H1 (cell line): Measurements from ENCODE around the gene TRHDE. TPM values are rescaled to one million over a fixed set of nuclear protein-coding genes. Genes with fewer than 3 reads are reported as not detected.
A peak's percentile ranks its signal among the peaks of the same experiment; 100 is the strongest.

Experiments
- CTCF ChIA-PET: fragments of 300-600 bp; sonication (Branson Sonifier 250); formaldehyde crosslinking; loops from one replicate; lab custom pipeline; 2021; ENCODE audit not compliant: partially characterized antibody; lab: Charles Lee
- POLR2A ChIA-PET: fragments of 300-600 bp; sonication (Branson Sonifier 250); formaldehyde crosslinking; loops from one replicate; lab custom pipeline; 2021; ENCODE audit warnings: inconsistent platforms; ENCODE audit not compliant: partially characterized antibody; lab: Charles Lee
- DNase-seq, 2 experiments: peaks; one replicate each; pipeline versions ENCODE4 v3.0.0 to v3.0.0-alpha.2; 2010 to 2022; ENCODE audit warnings: low spot score in 2 of 2, low read depth in 1 of 2, mixed read lengths in 1 of 2
- FAIRE-seq: peaks from 2 replicates; lab custom pipeline; 2011; peaks lifted over from hg19 to GRCh38; lab: Jason Lieb, UNC
- H2AFZ ChIP-seq: 2 replicates; pipeline ENCODE4 v1.8.1; 2012; ENCODE audit warnings: low read length, inconsistent platforms
- H2AK5ac ChIP-seq: 2 replicates; pipeline ENCODE4 v1.6.1; 2013; ENCODE audit warnings: low read depth, low read length
- H2BK120ac ChIP-seq: replicated peaks from 2 replicates; pipeline ENCODE3; 2013; ENCODE audit warnings: low read depth, low read length, inconsistent platforms
- H2BK12ac ChIP-seq: 2 replicates; pipeline ENCODE4 v1.6.1; 2013; ENCODE audit warnings: low read depth, low read length
- H2BK15ac ChIP-seq: 2 replicates; pipeline ENCODE4 v1.6.1; 2013; ENCODE audit warnings: low read length
- H2BK20ac ChIP-seq: 2 replicates; pipeline ENCODE4 v1.6.1; 2013; ENCODE audit warnings: low read length
- H2BK5ac ChIP-seq: 2 replicates; pipeline ENCODE4 v1.6.1; 2013; ENCODE audit warnings: low read depth, low read length
- H3K14ac ChIP-seq: 2 replicates; pipeline ENCODE4 v1.6.1; 2013; ENCODE audit warnings: inconsistent platforms; ENCODE audit not compliant: insufficient read length
- H3K18ac ChIP-seq: 2 replicates; pipeline ENCODE4 v1.6.1; 2013; ENCODE audit warnings: low read length; ENCODE audit errors: extremely low read depth
- H3K23ac ChIP-seq: 2 replicates; pipeline ENCODE4 v1.6.1; 2013; ENCODE audit warnings: inconsistent platforms; ENCODE audit not compliant: insufficient read length
- H3K23me2 ChIP-seq: 2 replicates; pipeline ENCODE4 v1.6.1; 2013; ENCODE audit warnings: low read depth, low read length
- H3K27ac ChIP-seq: 2 replicates; pipeline ENCODE4 v1.6.1; 2011; ENCODE audit warnings: low read depth, low read length, inconsistent platforms
- H3K27me3 ChIP-seq, 4 experiments: replicated peaks in 1 of 4; 1 replicate in 1 of 4; 2 replicates in 3 of 4; pipeline versions ENCODE4 v1.6.1 to v1.8.1; 2011 to 2013; ENCODE audit warnings: low read length in 3 of 4, mild to moderate bottlenecking in 3 of 4, inconsistent platforms in 2 of 4, mixed read lengths in 2 of 4, moderate library complexity in 1 of 4; ENCODE audit not compliant: control insufficient read depth in 3 of 4, insufficient read depth in 3 of 4; ENCODE audit errors: extremely low read depth in 1 of 4
- H3K36me3 ChIP-seq, 4 experiments: 2 replicates each; pipeline versions ENCODE4 v1.6.1 to v1.8.1; 2011 to 2013; ENCODE audit warnings: mild to moderate bottlenecking in 4 of 4, low read length in 3 of 4, moderate library complexity in 2 of 4, control low read depth in 1 of 4, inconsistent platforms in 1 of 4; ENCODE audit not compliant: insufficient read depth in 4 of 4, control insufficient read depth in 2 of 4
- H3K4ac ChIP-seq: replicated peaks from 2 replicates; pipeline ENCODE3; 2013; ENCODE audit warnings: low read length, low read depth, mixed read lengths, inconsistent platforms; ENCODE audit not compliant: insufficient read length
- H3K4me1 ChIP-seq, 4 experiments: replicated peaks in 1 of 4; 1 replicate in 1 of 4; 2 replicates in 3 of 4; pipeline versions ENCODE4 v1.6.1 to v1.8.1; 2011 to 2013; ENCODE audit warnings: low read length in 3 of 4, inconsistent platforms in 2 of 4, mixed read lengths in 1 of 4; ENCODE audit not compliant: insufficient read depth in 4 of 4, control insufficient read depth in 3 of 4
- H3K4me2 ChIP-seq, 2 experiments: 2 replicates each; pipeline versions ENCODE4 v1.6.1 to v1.8.1; 2011 to 2013; ENCODE audit warnings: low read depth in 2 of 2, low read length in 2 of 2, control low read depth in 1 of 2, inconsistent platforms in 1 of 2, mild to moderate bottlenecking in 1 of 2; ENCODE audit not compliant: insufficient read depth in 1 of 2
- H3K4me3 ChIP-seq, 4 experiments: fragments of 200-600, 300-600 bp in 1 of 4; sonication (generic), shearing (Covaris generic), sonication (Bioruptor Twin) in 1 of 4; 2 replicates each; pipeline versions ENCODE4 v1.5.1 to v1.8.1; 2011 to 2016; ENCODE audit warnings: low read length in 4 of 4, low read depth in 3 of 4, control low read depth in 2 of 4, inconsistent platforms in 2 of 4, mild to moderate bottlenecking in 2 of 4, mixed read lengths in 1 of 4, moderate library complexity in 1 of 4; ENCODE audit not compliant: insufficient read depth in 2 of 4; ENCODE audit errors: extremely low read depth in 1 of 4
- H3K56ac ChIP-seq: replicated peaks from 2 replicates; pipeline ENCODE3; 2013; ENCODE audit warnings: low read depth, mild to moderate bottlenecking, mixed read lengths, low read length, inconsistent platforms; ENCODE audit not compliant: insufficient read length
- H3K79me1 ChIP-seq: 2 replicates; pipeline ENCODE4 v1.6.1; 2013; ENCODE audit warnings: low read depth, low read length, control low read depth
- H3K79me2 ChIP-seq, 2 experiments: 2 replicates each; pipeline versions ENCODE4 v1.6.1 to v1.8.1; 2012 to 2013; ENCODE audit warnings: low read length in 2 of 2, mild to moderate bottlenecking in 2 of 2, inconsistent platforms in 1 of 2; ENCODE audit not compliant: insufficient read depth in 2 of 2, control insufficient read depth in 1 of 2
- H3K9ac ChIP-seq, 4 experiments: replicated peaks in 1 of 4; 1 replicate in 1 of 4; 2 replicates in 3 of 4; pipeline versions ENCODE4 v1.6.1 to v1.8.1; 2011 to 2013; ENCODE audit warnings: low read depth in 3 of 4, low read length in 3 of 4, control low read depth in 2 of 4, mild to moderate bottlenecking in 2 of 4, moderate library complexity in 2 of 4, inconsistent platforms in 1 of 4; ENCODE audit errors: extremely low read depth in 1 of 4
- H3K9me3 ChIP-seq, 2 experiments: 2 replicates each; pipeline versions ENCODE4 v1.6.1 to v1.8.1; 2012 to 2013; ENCODE audit warnings: mild to moderate bottlenecking in 2 of 2, moderate library complexity in 2 of 2, control low read depth in 1 of 2, inconsistent platforms in 1 of 2, low read depth in 1 of 2, low read length in 1 of 2, mixed read lengths in 1 of 2; ENCODE audit not compliant: insufficient read depth in 2 of 2
- H4K20me1 ChIP-seq, 2 experiments: replicated peaks in 1 of 2; 2 replicates each; pipeline versions ENCODE3 to v1.8.1; 2011 to 2013; ENCODE audit warnings: inconsistent platforms in 2 of 2, low read length in 2 of 2, mild to moderate bottlenecking in 1 of 2; ENCODE audit not compliant: insufficient read depth in 2 of 2, control insufficient read depth in 1 of 2
- H4K5ac ChIP-seq: 2 replicates; pipeline ENCODE4 v1.6.1; 2013; ENCODE audit warnings: low read length, low read depth, mixed read lengths, inconsistent platforms; ENCODE audit not compliant: insufficient read length
- H4K8ac ChIP-seq: 2 replicates; pipeline ENCODE4 v1.8.0; 2013; ENCODE audit warnings: mild to moderate bottlenecking, moderate library complexity, low read length, inconsistent platforms; ENCODE audit not compliant: insufficient read depth; ENCODE audit errors: extremely low read depth
- H4K91ac ChIP-seq: replicated peaks from 2 replicates; pipeline ENCODE3; 2013; ENCODE audit warnings: low read length, mixed read lengths, inconsistent platforms; ENCODE audit not compliant: insufficient read length
- ASH2L ChIP-seq: fragments of 200-600, 300-600 bp; sonication (generic); IDR thresholded peaks from one replicate; pipeline ENCODE4 v1.7.1; 2017; ENCODE audit warnings: low read length
- E2F6 ChIP-seq: IDR thresholded peaks from 2 replicates; pipeline ENCODE4 v1.6.1; 2012; ENCODE audit warnings: inconsistent platforms
- KDM4A ChIP-seq: IDR thresholded peaks from one replicate; pipeline ENCODE4 v1.7.1; 2012; ENCODE audit warnings: low read depth, mild to moderate bottlenecking, moderate library complexity, low read length, inconsistent platforms; ENCODE audit not compliant: severe bottlenecking
- MAX ChIP-seq: IDR thresholded peaks from 2 replicates; pipeline ENCODE4 v1.6.1; 2012; ENCODE audit warnings: inconsistent platforms
- RNF2 ChIP-seq: fragments of 200-900, 300-1000 bp; sonication (generic); IDR thresholded peaks from 2 replicates; pipeline ENCODE4 v1.7.1; 2016; ENCODE audit warnings: borderline replicate concordance, low read depth, mild to moderate bottlenecking, antibody characterized with exemption, low read length; ENCODE audit not compliant: poor library complexity, severe bottlenecking; ENCODE audit errors: missing control alignments
- RXRA ChIP-seq: IDR thresholded peaks from 2 replicates; pipeline ENCODE4 v1.6.1; 2011; ENCODE audit warnings: low read depth, mild to moderate bottlenecking, low read length, moderate library complexity; ENCODE audit not compliant: insufficient read depth
- SP4 ChIP-seq: IDR thresholded peaks from 2 replicates; pipeline ENCODE4 v1.6.1; 2012; ENCODE audit warnings: low read length, inconsistent platforms
- SUZ12 ChIP-seq: fragments of 200-600 bp; sonication (generic); IDR thresholded peaks from 2 replicates; pipeline ENCODE4 v1.6.1; 2012; ENCODE audit warnings: mild to moderate bottlenecking, inconsistent platforms, low read length, moderate library complexity, mixed read lengths
- WGBS, 2 experiments: shearing (Covaris generic) in 1 of 2; methylation state at CpG; one replicate each; pipeline versions ENCODE4 v1.1.6 to v1.1.7; 2013 to 2015; ENCODE audit warnings: low lambda C conversion rate in 2 of 2, mixed read lengths in 2 of 2, inconsistent platforms in 1 of 2, low coverage in 1 of 2, missing lambda C conversion rate in 1 of 2; ENCODE audit not compliant: insufficient replicate concordance in 2 of 2, insufficient coverage in 1 of 2, insufficient read length in 1 of 2; ENCODE audit errors: extremely low coverage in 1 of 2, missing lambda C conversion rate in 1 of 2; 5-methylcytosine and 5-hydroxymethylcytosine counted together
- long read RNA-seq, 2 experiments: library from RNA in 1 of 2; library from capped mRNA in 1 of 2; stranded (forward); transcript quantifications; one replicate each; pipeline ENCODE4 v2.0.0, GENCODE V29; 2021; ENCODE audit warnings: inconsistent platforms in 1 of 2
- polyA minus RNA-seq, 3 experiments: library from RNA; depleted of rRNA, polyadenylated mRNA; stranded (reverse); fragments of >200 nt; gene quantifications; 1 replicate in 2 of 3; 2 replicates in 1 of 3; pipeline ENCODE4 v1.2.3, GENCODE V29; 2011
- polyA plus RNA-seq, 7 experiments: library from polyadenylated mRNA; depleted of rRNA in 3 of 7; stranded (reverse) in 5 of 7; unstranded in 2 of 7; fragments of >200 nt in 5 of 7; fragments of 200-250 nt in 2 of 7; gene quantifications; 1 replicate in 5 of 7; 2 replicates in 1 of 7; 4 replicates in 1 of 7; pipeline versions ENCODE4 v1.2.1 to v1.2.3, GENCODE V29; 2011 to 2013; ENCODE audit warnings: missing spikeins in 2 of 7, mixed read lengths in 2 of 7
- total RNA-seq: library from RNA; stranded (reverse); fragmentation: NEBNext Ultra II Directional; extraction: Animal tissue kit (Norgen Biotek cat#: 25700); gene quantifications from 2 replicates; pipeline ENCODE4 v1.2.1, GENCODE V29; 2021

TRHDE gene
- total RNA-seq (5.0 and 5.5 TPM in 2 replicates), polyA plus RNA-seq (2011; rRNA removed) (1.0 and 1.3 TPM in 2 replicates), polyA minus RNA-seq (2011; rRNA and poly(A)+ RNA removed) (4.7 and 7.0 TPM in 2 replicates)
- 0.79 TPM for polyA plus RNA-seq (2011; cell fraction: cytosol; rRNA removed)
- 1.3 TPM for polyA plus RNA-seq (2011; cell fraction: nucleus; rRNA removed)
- polyA plus RNA-seq (2012, experiment 1 of 2): 0.43 to 1.4 TPM (median 0.79 TPM) in 4 replicates
- 0.04 TPM for polyA plus RNA-seq (2012, experiment 2 of 2)
- polyA plus RNA-seq (2013, experiment 1 of 2): 4.7 TPM
- 5.0 TPM for polyA plus RNA-seq (2013, experiment 2 of 2)
- 3.7 TPM for polyA minus RNA-seq (2011; cell fraction: cytosol; rRNA and poly(A)+ RNA removed)
- 6.3 TPM for polyA minus RNA-seq (2011; cell fraction: nucleus; rRNA and poly(A)+ RNA removed)
- long read RNA-seq, experiment 1, partial matches to known transcripts: 1 of 2 reads
- long read RNA-seq, experiment 1, other reads (novel, unspliced or antisense): 1 of 2 reads
- long read RNA-seq, experiment 2: 0 reads

- Histone ChIP-seq H4K5ac (no peak within 1 kb of the TSS), H3K9me3 (no peaks in the 10 kb centered on the region), H3K9ac (peak within 1 kb of the TSS in 3 of 4 experiments; percentile 31 to 55 (median 50); a peak in 6 of 7 replicates), H3K79me2 (no peaks in the 10 kb centered on the region), H4K91ac (peak within 1 kb of the TSS; percentile 81), H3K27ac (no peak within 1 kb of the TSS), H3K14ac (no peak within 1 kb of the TSS), H2AK5ac (no peak within 1 kb of the TSS), H3K79me1 (no peaks in the 10 kb centered on the region), H3K4me1 (peaks cover 0 to 8% (median 1%) of the 10 kb centered on the region in 4 experiments; a peak in 4 of 7 replicates), H3K4me2 (peak within 1 kb of the TSS; percentile 87 to 99), H2BK12ac (peak within 1 kb of the TSS; percentile 97; the same call in 1 of the 2 replicates), H3K18ac (peak within 1 kb of the TSS; percentile 98), H3K27me3 (peaks cover 11 to 35% (median 27%) of the 10 kb centered on the region in 4 experiments), H3K4me3 (peak within 1 kb of the TSS; percentile 34 to 91 (median 85)), H3K4ac (peak within 1 kb of the TSS; percentile 70), H2BK20ac (peak within 1 kb of the TSS; percentile 62; the same call in 1 of the 2 replicates), H2BK5ac (peak within 1 kb of the TSS; percentile 40; the same call in 1 of the 2 replicates), H2AFZ (peak within 1 kb of the TSS; percentile 97), H2BK120ac (peak within 1 kb of the TSS; percentile 77), H2BK15ac (peak within 1 kb of the TSS; percentile 98; the same call in 1 of the 2 replicates), H4K8ac (peak within 1 kb of the TSS; percentile 80), H3K23ac (no peak within 1 kb of the TSS), H3K56ac (peak within 1 kb of the TSS; percentile 22), H3K23me2 (peaks cover 18% of the 10 kb centered on the region), H3K36me3 (no peaks in the 10 kb centered on the region), H4K20me1 (no peaks in the 10 kb centered on the region)
- FAIRE-seq (no peak), DNase-seq (peak in 1 of 2 experiments; percentile 69)
- ChIA-PET CTCF (interaction anchor here (0.7 to 2.5 kb wide), 8 partner anchors 10 to 322 kb away, joined by 3 to 14 read pairs (median 4); no protein-coding TSS in a partner anchor), POLR2A (interaction anchor here (0.6 to 1.5 kb wide), 2 partner anchors 10 to 24 kb away, joined by 3 to 5 read pairs; no protein-coding TSS in a partner anchor)
- 2% methylated on average over 45 of the region's 60 CpGs; no CpG with 5 or more reads in 1 of the 2 experiments for WGBS, 2 experiments
- TF ChIP-seq ASH2L: peak; percentile 81
- TF ChIP-seq SUZ12: peak; percentile 13; the same call in 1 of the 2 replicates
- peak; percentile 7 for TF ChIP-seq RNF2
- TF ChIP-seq SP4: no peak
- peak; percentile 90 for TF ChIP-seq E2F6
- peak; percentile 48 for TF ChIP-seq KDM4A
- TF ChIP-seq MAX: peak; percentile 85
- no peak for TF ChIP-seq RXRA
These were observed at the start of gene TRHDE for GRCh38 chr12:72272091-72272661. TRHDE (plus strand) TSS chr12:72272370; CDS start chr12:72272644, 274 bp downstream.
